MCF 10A (cell line): ENCODE results near the gene SLC24A3. TPM values are rescaled to one million over a fixed set of nuclear protein-coding genes. Genes with fewer than 3 reads are reported as not detected.

Source experiments
- BruUV-seq: library from RNA; stranded (reverse); fragments of 400-500 nt; replicated peaks from 2 replicates; lab custom pipeline; 2021; lab: Mats Ljungman, UMichigan
- CTCF ChIA-PET: fragments of 300-600 bp; sonication (Branson Sonifier 250); formaldehyde crosslinking; extraction: SDS; loops from one replicate; lab custom pipeline; 2021; ENCODE audit warnings: antibody characterized with exemption, inconsistent platforms; lab: Yijun Ruan, JAX
- POLR2A ChIA-PET: fragments of 300-600, 350-650 bp; sonication (Branson Sonifier 250); formaldehyde crosslinking; extraction: SDS; loops from one replicate; lab custom pipeline; 2020; ENCODE audit warnings: antibody characterized with exemption, inconsistent platforms; lab: Yijun Ruan, JAX
- DNase-seq: peaks from one replicate; pipeline ENCODE4 v3.0.0-alpha.2; 2018; ENCODE audit not compliant: unreplicated experiment
- H3K27ac Mint-ChIP-seq: one replicate; pipeline ENCODE4 v1.8.0; 2022; ENCODE audit warnings: mild to moderate bottlenecking, low read depth, mixed read lengths; ENCODE audit not compliant: unreplicated experiment
- H3K27me3 Mint-ChIP-seq: one replicate; pipeline ENCODE4 v1.8.0; 2022; ENCODE audit warnings: mixed read lengths; ENCODE audit not compliant: insufficient read depth, unreplicated experiment
- H3K36me3 Mint-ChIP-seq: one replicate; pipeline ENCODE4 v1.8.0; 2022; ENCODE audit warnings: mild to moderate bottlenecking, moderate library complexity, mixed read lengths; ENCODE audit not compliant: insufficient read depth, unreplicated experiment
- H3K4me1 Mint-ChIP-seq: one replicate; pipeline ENCODE4 v1.8.0; 2022; ENCODE audit warnings: mixed read lengths; ENCODE audit not compliant: insufficient read depth, unreplicated experiment
- H3K4me3 Mint-ChIP-seq: one replicate; pipeline ENCODE4 v1.8.0; 2022; ENCODE audit warnings: mild to moderate bottlenecking, moderate library complexity, mixed read lengths; ENCODE audit not compliant: unreplicated experiment
- H3K9me3 Mint-ChIP-seq: one replicate; pipeline ENCODE4 v1.8.0; 2022; ENCODE audit warnings: mixed read lengths; ENCODE audit not compliant: unreplicated experiment
- intact Hi-C: fragments of 100-400 bp; cut with micrococcal nuclease; formaldehyde crosslinking; loops from 2 replicates; pipeline ENCODE4 v1.14.1; 2022
- total RNA-seq: library from RNA; stranded (reverse); gene quantifications from 2 replicates; pipeline ENCODE4 v1.2.3, GENCODE V29; 2022
- TF ChIP-seq, protein P1 (sequence below): fragments of 200-600 bp; IDR thresholded peaks from one replicate; pipeline ENCODE4 v1.8.0; 2022; ENCODE audit warnings: antibody characterized with exemption, mild to moderate bottlenecking; ENCODE audit not compliant: unreplicated experiment

SLC24A3 gene
- total RNA-seq, 1 experiment from 2014 or later = not detected

DNA sequence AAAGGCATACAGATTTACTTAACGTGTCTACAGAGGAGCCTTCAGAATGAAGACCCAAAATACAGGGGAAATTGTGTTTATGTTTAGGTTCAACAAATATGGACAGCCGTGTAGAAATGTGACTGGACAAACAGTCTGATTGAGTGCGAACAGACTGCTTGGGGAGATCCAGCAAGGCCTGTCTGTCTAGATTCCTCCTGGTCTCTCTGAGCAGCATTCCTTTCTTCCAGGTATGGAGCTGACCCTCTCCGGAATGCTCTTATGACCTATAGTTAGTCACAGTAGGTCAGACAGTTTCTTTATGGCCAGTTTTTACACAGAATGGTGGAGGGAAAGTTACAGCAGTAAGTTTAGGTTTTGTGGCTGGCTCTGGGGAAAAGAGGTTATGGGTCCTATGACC is 554.6 kb downstream of the SLC24A3 start:
- peaks cover 6% of the 10 kb centered on the region for H3K4me1 Mint-ChIP-seq
- ChIA-PET POLR2A (interaction anchor here (1.4 kb wide), 1 partner anchor 13 kb away, joined by 4 read pairs; no protein-coding TSS in a partner anchor), CTCF (no interaction called here)
- H3K36me3 Mint-ChIP-seq = peaks cover 8% of the 10 kb centered on the region
- H3K9me3 Mint-ChIP-seq = no peaks in the 10 kb centered on the region
- BruUV-seq = no TSS peak
- intact Hi-C loops = no loop called here
- H3K4me3 Mint-ChIP-seq = no peak overlapping the region
- H3K27me3 Mint-ChIP-seq = no peaks in the 10 kb centered on the region
- TF ChIP-seq, protein P1, sequence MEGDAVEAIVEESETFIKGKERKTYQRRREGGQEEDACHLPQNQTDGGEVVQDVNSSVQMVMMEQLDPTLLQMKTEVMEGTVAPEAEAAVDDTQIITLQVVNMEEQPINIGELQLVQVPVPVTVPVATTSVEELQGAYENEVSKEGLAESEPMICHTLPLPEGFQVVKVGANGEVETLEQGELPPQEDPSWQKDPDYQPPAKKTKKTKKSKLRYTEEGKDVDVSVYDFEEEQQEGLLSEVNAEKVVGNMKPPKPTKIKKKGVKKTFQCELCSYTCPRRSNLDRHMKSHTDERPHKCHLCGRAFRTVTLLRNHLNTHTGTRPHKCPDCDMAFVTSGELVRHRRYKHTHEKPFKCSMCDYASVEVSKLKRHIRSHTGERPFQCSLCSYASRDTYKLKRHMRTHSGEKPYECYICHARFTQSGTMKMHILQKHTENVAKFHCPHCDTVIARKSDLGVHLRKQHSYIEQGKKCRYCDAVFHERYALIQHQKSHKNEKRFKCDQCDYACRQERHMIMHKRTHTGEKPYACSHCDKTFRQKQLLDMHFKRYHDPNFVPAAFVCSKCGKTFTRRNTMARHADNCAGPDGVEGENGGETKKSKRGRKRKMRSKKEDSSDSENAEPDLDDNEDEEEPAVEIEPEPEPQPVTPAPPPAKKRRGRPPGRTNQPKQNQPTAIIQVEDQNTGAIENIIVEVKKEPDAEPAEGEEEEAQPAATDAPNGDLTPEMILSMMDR = no peak
- H3K27ac Mint-ChIP-seq = no peak overlapping the region
- DNase-seq = no peak

DNA sequence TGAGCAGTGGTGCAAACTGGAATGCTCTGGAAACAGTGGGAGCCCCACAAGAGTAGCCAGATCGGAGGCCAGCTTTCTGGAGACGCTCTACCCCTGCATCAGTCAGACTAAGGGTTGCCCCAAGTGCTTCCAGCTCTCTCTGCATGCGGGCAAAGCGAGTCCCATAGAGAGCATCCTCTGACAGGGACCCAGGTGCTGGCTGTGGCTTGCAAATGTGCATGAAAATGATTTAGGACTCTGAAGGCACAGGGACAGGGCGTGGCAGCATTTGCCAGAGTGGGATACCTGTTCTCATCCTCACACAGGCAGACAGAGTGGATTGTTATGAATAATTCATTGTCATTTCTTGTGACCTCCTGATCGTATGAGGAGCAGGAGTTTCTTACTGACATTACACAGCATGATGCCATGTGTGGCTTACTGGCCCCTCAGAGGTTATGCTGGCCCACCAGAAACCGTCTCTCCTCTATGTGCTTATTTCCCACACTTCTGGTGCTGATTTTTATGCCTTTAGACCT is 555.9 kb downstream of the SLC24A3 start:
- POLR2A ChIA-PET = interaction anchor here (3.8 kb wide), 1 partner anchor 10 kb away, joined by 19 read pairs; the partner anchor contains the start of gene RIN2
- H3K27me3 Mint-ChIP-seq = no peaks in the 10 kb centered on the region
- no peak overlapping the region for H3K27ac Mint-ChIP-seq
- no peak overlapping the region for H3K4me3 Mint-ChIP-seq
- DNase-seq = no peak
- CTCF ChIA-PET = interaction anchor here (0.6 to 5.8 kb wide), 3 partner anchors 16 to 374 kb away, joined by 3 to 46 read pairs (median 3); no protein-coding TSS in a partner anchor
- peaks cover 6% of the 10 kb centered on the region for H3K4me1 Mint-ChIP-seq
- intact Hi-C loops = no loop called here
- TF ChIP-seq, protein P1 = no peak
- no TSS peak for BruUV-seq
- H3K36me3 Mint-ChIP-seq = peaks cover 4% of the 10 kb centered on the region
- no peaks in the 10 kb centered on the region for H3K9me3 Mint-ChIP-seq

DNA sequence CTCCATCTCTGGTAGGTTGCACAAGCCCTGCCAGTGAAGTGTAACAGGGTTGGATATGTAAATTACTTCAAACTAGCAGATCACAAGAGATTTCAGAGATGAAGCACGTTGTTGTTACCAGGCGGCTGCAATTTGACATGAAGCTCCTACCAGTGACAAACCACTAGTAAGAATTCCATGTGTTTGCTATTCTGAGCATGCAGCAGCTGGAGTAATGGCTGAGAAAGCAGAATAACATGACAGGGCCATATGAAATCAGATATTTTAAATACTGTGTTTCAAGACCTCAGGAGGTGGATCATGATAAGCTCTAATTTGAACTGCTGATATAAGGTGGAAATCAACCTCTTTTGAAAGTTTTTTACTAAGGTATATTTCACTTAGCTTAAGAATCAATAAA is 557.1 kb downstream of the SLC24A3 start:
- ChIA-PET POLR2A (interaction anchor here (0.6 to 3.8 kb wide), 7 partner anchors 10 to 99 kb away, joined by 3 to 19 read pairs (median 3); partner anchors contain the start of gene RIN2), CTCF (interaction anchor here (0.6 to 5.8 kb wide), 8 partner anchors 10 to 234 kb away, joined by 3 to 46 read pairs (median 5); no protein-coding TSS in a partner anchor)
- DNase-seq = no peak
- H3K27ac Mint-ChIP-seq = no peak overlapping the region
- TF ChIP-seq, protein P1 = no peak
- H3K27me3 Mint-ChIP-seq = no peaks in the 10 kb centered on the region
- H3K9me3 Mint-ChIP-seq = no peaks in the 10 kb centered on the region
- H3K4me1 Mint-ChIP-seq = peaks cover 6% of the 10 kb centered on the region
- H3K36me3 Mint-ChIP-seq = peaks cover 4% of the 10 kb centered on the region
- intact Hi-C loops = no loop called here
- no peak overlapping the region for H3K4me3 Mint-ChIP-seq
- BruUV-seq = no TSS peak

DNA sequence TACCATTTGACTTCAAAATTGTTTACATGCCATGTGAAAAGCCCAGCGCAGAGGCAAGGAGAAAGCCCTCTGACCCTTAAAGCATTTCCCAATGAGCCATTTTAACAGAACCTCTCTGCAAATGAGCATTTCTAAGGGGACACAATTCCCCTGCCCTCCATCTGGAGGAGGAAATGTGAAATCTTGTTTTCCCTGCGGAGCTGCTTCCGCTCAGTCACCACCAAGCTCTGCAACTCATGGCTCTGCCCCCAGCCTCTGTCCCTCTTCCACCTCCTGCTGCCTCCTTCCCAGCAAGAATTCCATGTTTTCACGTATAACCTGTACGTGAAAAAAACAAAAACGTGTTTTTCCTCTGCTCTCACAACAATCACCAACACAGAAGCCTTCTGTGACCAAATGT is 557.9 kb downstream of the SLC24A3 start:
- TF ChIP-seq, protein P1 = no peak
- CTCF ChIA-PET = interaction anchor here (0.5 to 5.8 kb wide), 9 partner anchors 9 to 83 kb away, joined by 3 to 46 read pairs (median 5); no protein-coding TSS in a partner anchor
- Mint-ChIP-seq H3K36me3 (peaks cover 4% of the 10 kb centered on the region), H3K27ac (no peak overlapping the region), H3K4me1 (peaks cover 6% of the 10 kb centered on the region), H3K9me3 (no peaks in the 10 kb centered on the region), H3K4me3 (no peak overlapping the region), H3K27me3 (no peaks in the 10 kb centered on the region)
- no peak for DNase-seq
- POLR2A ChIA-PET = interaction anchor here (0.6 to 3.8 kb wide), 7 partner anchors 9 to 224 kb away, joined by 3 to 19 read pairs (median 3); partner anchors contain the start of gene RIN2
- intact Hi-C loops = no loop called here
- BruUV-seq = no TSS peak
